Measurements from ENCODE around the gene SVIP. TPM values are rescaled to one million over a fixed set of nuclear protein-coding genes. Genes with fewer than 3 reads are reported as not detected.
A peak's percentile ranks its signal among the peaks of the same experiment; 100 is the strongest.

The SVIP gene, protein sequence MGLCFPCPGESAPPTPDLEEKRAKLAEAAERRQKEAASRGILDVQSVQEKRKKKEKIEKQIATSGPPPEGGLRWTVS
- 10 to 100 TPM in 2 of 3 donors, 1 to 10 TPM in 1; 6.1 to 25.2 (median 12.8) TPM for total RNA-seq

DNA sequence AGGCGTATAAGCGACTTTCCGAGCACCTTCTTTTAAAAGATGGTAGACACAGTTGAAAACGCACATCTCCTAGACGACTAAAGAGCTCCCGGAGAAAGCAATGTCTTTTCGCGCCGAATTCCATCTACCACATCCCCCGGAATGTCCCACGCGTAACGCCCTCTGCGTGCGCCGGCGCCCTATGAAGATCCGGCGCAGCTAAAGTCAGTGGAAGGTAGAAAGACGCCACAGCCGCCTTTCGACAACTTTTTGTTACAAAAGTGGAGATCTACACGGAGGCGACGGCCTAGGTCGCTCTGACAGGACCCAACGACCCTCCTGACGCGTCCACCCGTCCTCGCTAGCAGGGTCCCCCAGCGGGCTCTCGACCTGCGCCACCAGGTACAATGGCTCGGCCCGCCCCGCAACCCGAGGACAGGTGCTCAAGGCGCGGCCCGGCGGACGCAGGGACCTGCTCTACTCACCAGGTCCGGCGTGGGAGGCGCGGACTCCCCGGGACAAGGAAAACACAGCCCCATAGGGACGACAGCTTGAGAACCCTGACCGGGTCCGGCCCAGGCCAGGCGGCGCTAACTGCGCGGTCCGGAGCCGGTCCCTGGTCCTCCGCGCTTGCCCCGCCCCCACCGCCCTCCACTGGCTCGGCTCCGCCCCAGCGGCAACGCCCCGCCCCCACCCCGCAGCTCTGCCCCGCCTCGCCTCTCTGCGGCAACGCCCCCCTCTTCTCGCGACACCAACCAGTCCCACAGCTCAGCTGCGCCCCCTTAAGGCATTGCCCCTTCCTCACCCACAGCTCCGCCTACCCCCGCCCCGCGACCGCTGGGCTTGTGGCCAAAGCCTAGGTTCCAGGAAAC is at the start of gene SVIP:
Gene SVIP (minus strand): TSS at position 571 of the 851 bp plus-strand sequence. CDS start 53 bp downstream, at position 518.
- peak within 1 kb of the TSS; percentile 76 to 89 (median 80) for H3K4me3 ChIP-seq
- no peaks in the 10 kb centered on the region for H3K9me3 ChIP-seq
- H3K27me3 ChIP-seq: no peaks in the 10 kb centered on the region
- H3K4me1 ChIP-seq: no peaks in the 10 kb centered on the region
- TF ChIP-seq POLR2A (IDR thresholded peaks at IDR 0.05) (peak; percentile 61), POLR2AphosphoS5 (IDR thresholded peaks at IDR 0.05) (peak; percentile 63 to 88 (median 63))
- TF ChIP-seq, protein P1, sequence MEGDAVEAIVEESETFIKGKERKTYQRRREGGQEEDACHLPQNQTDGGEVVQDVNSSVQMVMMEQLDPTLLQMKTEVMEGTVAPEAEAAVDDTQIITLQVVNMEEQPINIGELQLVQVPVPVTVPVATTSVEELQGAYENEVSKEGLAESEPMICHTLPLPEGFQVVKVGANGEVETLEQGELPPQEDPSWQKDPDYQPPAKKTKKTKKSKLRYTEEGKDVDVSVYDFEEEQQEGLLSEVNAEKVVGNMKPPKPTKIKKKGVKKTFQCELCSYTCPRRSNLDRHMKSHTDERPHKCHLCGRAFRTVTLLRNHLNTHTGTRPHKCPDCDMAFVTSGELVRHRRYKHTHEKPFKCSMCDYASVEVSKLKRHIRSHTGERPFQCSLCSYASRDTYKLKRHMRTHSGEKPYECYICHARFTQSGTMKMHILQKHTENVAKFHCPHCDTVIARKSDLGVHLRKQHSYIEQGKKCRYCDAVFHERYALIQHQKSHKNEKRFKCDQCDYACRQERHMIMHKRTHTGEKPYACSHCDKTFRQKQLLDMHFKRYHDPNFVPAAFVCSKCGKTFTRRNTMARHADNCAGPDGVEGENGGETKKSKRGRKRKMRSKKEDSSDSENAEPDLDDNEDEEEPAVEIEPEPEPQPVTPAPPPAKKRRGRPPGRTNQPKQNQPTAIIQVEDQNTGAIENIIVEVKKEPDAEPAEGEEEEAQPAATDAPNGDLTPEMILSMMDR (IDR thresholded peaks at IDR 0.05): peak in 1 of 3 donors; percentile 6
- H3K27ac ChIP-seq: peak within 1 kb of the TSS; percentile 92 to 93
- no peaks in the 10 kb centered on the region for H3K36me3 ChIP-seq
- DNase-seq (ENCODE audit: low spot score in 2 of 2): peak; percentile 94 to 96
- intact Hi-C loops (cut with DNase I; ENCODE audit: low total_unique reads): no loop called here

DNA sequence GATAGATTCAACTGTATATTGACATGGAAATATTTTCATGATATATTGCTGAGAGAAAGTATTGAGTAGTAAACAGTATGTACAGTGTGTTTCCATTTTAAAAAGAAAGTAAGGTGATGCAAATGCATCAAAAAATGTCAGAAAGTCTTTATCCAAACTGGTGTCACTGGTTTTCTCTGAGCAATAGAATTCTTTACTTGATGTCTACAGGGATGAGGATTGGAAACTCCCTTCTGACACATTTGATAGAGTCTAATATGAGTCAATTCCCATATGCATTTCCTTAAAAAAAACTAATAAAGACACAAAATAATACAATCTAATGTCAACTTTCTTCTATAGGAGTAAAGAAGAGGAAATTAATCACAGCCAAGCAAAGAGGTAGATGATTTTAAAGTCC is 49.0 kb upstream of the SVIP start:
- Histone ChIP-seq H3K36me3 (no peaks in the 10 kb centered on the region), H3K27ac (no peak overlapping the region), H3K4me1 (no peaks in the 10 kb centered on the region), H3K9me3 (no peaks in the 10 kb centered on the region), H3K4me3 (no peak overlapping the region), H3K27me3 (no peaks in the 10 kb centered on the region)
- no peak for DNase-seq (ENCODE audit: low spot score in 2 of 2)
- intact Hi-C loops (cut with DNase I; ENCODE audit: low total_unique reads): no loop called here
- TF ChIP-seq, protein P1 (IDR thresholded peaks at IDR 0.05): no peak
- TF ChIP-seq POLR2AphosphoS5 (IDR thresholded peaks at IDR 0.05) (no peak), POLR2A (IDR thresholded peaks at IDR 0.05) (no peak)

DNA sequence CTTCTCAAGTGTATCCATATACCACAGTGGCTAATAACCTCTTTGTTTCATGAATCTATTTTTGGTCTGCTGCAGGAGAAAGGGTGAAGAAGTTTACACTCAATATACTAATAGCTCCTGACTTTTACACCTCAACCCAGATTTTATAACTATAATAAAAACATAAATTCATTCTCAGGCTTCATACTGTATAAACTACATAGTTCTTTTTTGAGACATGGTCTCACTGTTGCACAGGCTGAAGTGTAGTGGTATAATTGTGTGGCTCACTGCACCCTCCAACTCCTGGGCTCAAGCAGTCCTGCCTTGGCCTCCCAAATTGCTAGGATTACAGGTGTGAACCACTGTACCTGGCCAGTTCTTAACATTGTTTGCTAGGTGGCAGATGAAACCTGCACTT is 48.4 kb upstream of the SVIP start:
- intact Hi-C loops (cut with DNase I; ENCODE audit: low total_unique reads): no loop called here

DNA sequence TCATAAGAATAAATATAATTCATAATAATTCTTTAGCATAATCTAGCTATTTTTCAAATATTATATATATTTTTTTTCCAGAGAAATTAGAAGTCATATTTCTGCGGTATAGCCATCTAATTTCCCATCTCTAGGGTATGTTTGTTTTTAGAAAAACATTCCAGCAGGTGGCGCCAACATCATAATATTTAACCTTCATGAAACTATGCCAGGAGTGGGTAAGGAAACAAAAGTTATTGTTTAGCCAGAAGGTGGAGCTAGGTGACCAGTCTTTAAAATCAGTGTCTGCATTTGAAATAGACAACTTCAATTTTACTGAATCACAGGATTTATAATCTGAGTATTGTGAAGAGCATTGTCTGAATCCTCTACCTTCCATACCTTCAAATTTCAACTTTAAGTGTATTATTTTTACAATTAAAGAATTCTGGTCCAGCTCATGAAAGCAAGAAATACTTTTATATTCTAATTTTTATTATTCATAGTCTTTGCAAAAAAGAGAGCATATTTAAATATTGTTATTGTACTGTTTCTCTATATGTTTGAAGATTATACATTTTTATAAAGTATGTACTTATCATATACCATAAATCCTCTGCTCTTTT is 46.4 kb upstream of the SVIP start:
- TF ChIP-seq POLR2AphosphoS5 (IDR thresholded peaks at IDR 0.05): no peak
- TF ChIP-seq, protein P1 (IDR thresholded peaks at IDR 0.05): peak; percentile 37 to 67 (median 59)

More for the DNA sequence above, 48.4 kb upstream of the SVIP start:
- no peak for TF ChIP-seq POLR2A (IDR thresholded peaks at IDR 0.05)
- TF ChIP-seq, protein P1 (IDR thresholded peaks at IDR 0.05): no peak
- no peak for TF ChIP-seq POLR2AphosphoS5 (IDR thresholded peaks at IDR 0.05)
- H3K27ac ChIP-seq: no peak overlapping the region
- H3K9me3 ChIP-seq: no peaks in the 10 kb centered on the region
- no peaks in the 10 kb centered on the region for H3K4me1 ChIP-seq
- no peaks in the 10 kb centered on the region for H3K27me3 ChIP-seq
- no peak overlapping the region for H3K4me3 ChIP-seq
- no peaks in the 10 kb centered on the region for H3K36me3 ChIP-seq
- DNase-seq (ENCODE audit: low spot score in 2 of 2): no peak

DNA sequence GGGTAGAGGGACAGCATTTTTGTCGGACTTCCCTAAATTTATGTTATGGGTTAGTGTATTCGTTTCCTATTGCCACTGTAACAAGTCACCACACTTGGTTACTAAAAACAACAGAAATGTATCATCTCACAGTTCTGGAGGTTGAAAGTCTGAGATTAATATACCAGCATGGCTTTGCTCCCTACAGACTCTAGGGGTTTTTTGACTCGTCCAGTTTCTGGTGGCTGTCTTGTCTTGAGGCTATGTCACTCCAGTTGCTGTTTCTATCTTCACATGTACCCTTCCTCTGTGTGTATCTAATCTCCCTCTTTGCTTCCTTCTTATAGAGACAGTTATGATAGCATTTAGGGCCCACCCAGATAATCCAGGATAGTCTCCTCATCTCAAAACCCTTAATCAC is 39.7 kb upstream of the SVIP start:
- Histone ChIP-seq H3K4me1 (no peaks in the 10 kb centered on the region), H3K4me3 (no peak overlapping the region), H3K36me3 (no peaks in the 10 kb centered on the region), H3K27ac (no peak overlapping the region), H3K27me3 (no peaks in the 10 kb centered on the region), H3K9me3 (no peaks in the 10 kb centered on the region)
- no peak for DNase-seq (ENCODE audit: low spot score in 2 of 2)
- intact Hi-C loops (cut with DNase I; ENCODE audit: low total_unique reads): no loop called here
- TF ChIP-seq, protein P1 (IDR thresholded peaks at IDR 0.05): no peak
- no peak for TF ChIP-seq POLR2AphosphoS5 (IDR thresholded peaks at IDR 0.05)
- no peak for TF ChIP-seq POLR2A (IDR thresholded peaks at IDR 0.05)

More for the DNA sequence above, 46.4 kb upstream of the SVIP start:
- no peaks in the 10 kb centered on the region for H3K36me3 ChIP-seq
- H3K4me1 ChIP-seq: no peaks in the 10 kb centered on the region
- no peak overlapping the region for H3K4me3 ChIP-seq
- no peaks in the 10 kb centered on the region for H3K27me3 ChIP-seq
- H3K9me3 ChIP-seq: no peaks in the 10 kb centered on the region
- H3K27ac ChIP-seq: no peak overlapping the region
- intact Hi-C loops (cut with DNase I; ENCODE audit: low total_unique reads): no loop called here
- DNase-seq (ENCODE audit: low spot score in 2 of 2): peak in 1 of 2 donors; percentile 30
